Measurements from ENCODE around the gene GCN1.

Gene GCN1

GRCh38 chr12:120194534-120195395 lies at the start of gene GCN1 (continued):
- TF ChIP-seq ZNF148 (tag by site-specific recombination; IDR thresholded peaks at IDR 0.05; ENCODE audit: borderline replicate concordance) (no peak; the same call in 1 of the 2 replicates), ZNF266 (tag by site-specific recombination; IDR thresholded peaks at IDR 0.05; ENCODE audit: low read depth) (no peak), ZNF23 (tag by site-specific recombination; IDR thresholded peaks at IDR 0.05; ENCODE audit: borderline replicate concordance) (no peak), REST (tag by site-specific recombination; IDR thresholded peaks at IDR 0.05) (no peak), ZNF169 (tag by site-specific recombination; IDR thresholded peaks at IDR 0.05) (no peak), ZNF24 (tag by site-specific recombination; IDR thresholded peaks at IDR 0.05) (0 out of 2 replicates have a peak, but pooled peaks have one; percentile 17), ZNF138 (tag by site-specific recombination; IDR thresholded peaks at IDR 0.05; ENCODE audit: borderline replicate concordance) (no peak), TSHZ1 (tag by site-specific recombination; IDR thresholded peaks at IDR 0.05; ENCODE audit: borderline replicate concordance) (no peak), ZNF18 (tag by site-specific recombination; IDR thresholded peaks at IDR 0.05) (no peak), ZNF626 (tag by site-specific recombination; IDR thresholded peaks at IDR 0.05) (no peak), ZNF621 (tag by site-specific recombination; IDR thresholded peaks at IDR 0.05) (no peak), HOXC10 (CRISPR knock-in tag; IDR thresholded peaks at IDR 0.05) (no peak), ZFHX2 (tag by site-specific recombination; conservative IDR thresholded peaks at IDR 0.05) (peak; percentile 83), PRDM4 (tag by site-specific recombination; IDR thresholded peaks at IDR 0.05) (no peak), EGR2 (tag by site-specific recombination; IDR thresholded peaks at IDR 0.05; ENCODE audit: low read depth) (peak; percentile 41; the same call in 1 of the 2 replicates), ZNF560 (tag by site-specific recombination; IDR thresholded peaks at IDR 0.05; ENCODE audit: borderline replicate concordance) (no peak), PRDM2 (tag by site-specific recombination; IDR thresholded peaks at IDR 0.05; ENCODE audit: borderline replicate concordance) (no peak), SP2 (tag by site-specific recombination; IDR thresholded peaks at IDR 0.05) (peak; percentile 66)
